Panc1 (cell line): Measurements from ENCODE around the gene CDK5RAP2. TPM values are rescaled to one million over a fixed set of nuclear protein-coding genes. Genes with fewer than 3 reads are reported as not detected.

ENCODE experiments used
- ATAC-seq: fragments of 200-7000 bp; cut with Tn5 transposase; 2 replicates; pipeline ENCODE4 v1.9.1; 2020; ENCODE audit warnings: mild to moderate bottlenecking, moderate library complexity
- BruUV-seq: library from RNA; stranded (reverse); fragments of 400-500 nt; replicated peaks from 2 replicates; lab custom pipeline; 2021; lab: Mats Ljungman, UMichigan
- CTCF ChIA-PET: fragments of 300-600 bp; sonication (Branson Sonifier 250); formaldehyde crosslinking; loops from one replicate; lab custom pipeline; 2022; ENCODE audit warnings: antibody characterized with exemption; lab: Charles Lee
- POLR2A ChIA-PET: fragments of 300-600 bp; sonication (Branson Sonifier 250); formaldehyde crosslinking; loops from one replicate; lab custom pipeline; 2022; ENCODE audit warnings: antibody characterized with exemption; lab: Charles Lee
- DNase-seq: peaks from one replicate; pipeline ENCODE4 v3.0.0-alpha.2; 2010; ENCODE audit warnings: low read depth, low spot score
- H3K27ac ChIP-seq: 2 replicates; pipeline ENCODE4 v1.5.1; 2011; ENCODE audit warnings: mild to moderate bottlenecking, low read length, inconsistent platforms
- H3K27me3 ChIP-seq: fragments of 200-500 bp; sonication (Bioruptor generic); 2 replicates; pipeline ENCODE4 v1.6.0; 2014; ENCODE audit warnings: low read length, inconsistent platforms; ENCODE audit not compliant: control insufficient read depth, insufficient read depth
- H3K36me3 ChIP-seq: fragments of 200-500 bp; sonication (Bioruptor generic); 2 replicates; pipeline ENCODE4 v1.5.1; 2014; ENCODE audit warnings: inconsistent platforms, mild to moderate bottlenecking, low read length, moderate library complexity; ENCODE audit not compliant: control insufficient read depth, insufficient read depth
- H3K4me1 ChIP-seq: 2 replicates; pipeline ENCODE4 v1.5.1; 2011; ENCODE audit warnings: inconsistent platforms, mild to moderate bottlenecking, low read length, moderate library complexity; ENCODE audit not compliant: control insufficient read depth, insufficient read depth
- H3K4me3 ChIP-seq, 2 experiments: 2 replicates each; pipeline ENCODE4 v1.5.1; 2011 to 2012; ENCODE audit warnings: low read depth in 2 of 2, low read length in 2 of 2, mild to moderate bottlenecking in 2 of 2, inconsistent platforms in 1 of 2, moderate library complexity in 1 of 2
- H3K9me3 ChIP-seq: fragments of 200-500 bp; sonication (Bioruptor generic); 2 replicates; pipeline ENCODE4 v1.5.1; 2014; ENCODE audit warnings: low read depth, mild to moderate bottlenecking, inconsistent platforms, low read length, moderate library complexity; ENCODE audit not compliant: control insufficient read depth, insufficient read depth
- CTCF ChIP-seq: fragments of 450-650 bp; IDR thresholded peaks from 2 replicates; pipeline ENCODE4 v1.5.1; 2017; ENCODE audit warnings: mild to moderate bottlenecking
- POLR2AphosphoS5 ChIP-seq: IDR thresholded peaks from 2 replicates; pipeline ENCODE4 v1.6.1; 2012; ENCODE audit warnings: mild to moderate bottlenecking, low read depth, low read length, moderate library complexity
- REST ChIP-seq, 2 experiments: IDR thresholded peaks; 2 replicates each; pipeline ENCODE4 v1.6.1; 2011 to 2012; ENCODE audit warnings: low read depth in 2 of 2, control low read depth in 1 of 2, low read length in 1 of 2, mild to moderate bottlenecking in 1 of 2, moderate library complexity in 1 of 2; ENCODE audit not compliant: insufficient read depth in 1 of 2
- SIN3A ChIP-seq: IDR thresholded peaks from 2 replicates; pipeline ENCODE4 v1.6.1; 2012; ENCODE audit warnings: low read depth, mild to moderate bottlenecking, low read length, moderate library complexity, borderline replicate concordance; ENCODE audit not compliant: insufficient read depth
- TCF7L2 ChIP-seq: IDR thresholded peaks from 2 replicates; pipeline ENCODE4 v1.6.1; 2011; ENCODE audit warnings: mild to moderate bottlenecking, low read depth, low read length, inconsistent platforms
- in situ Hi-C: cut with HindIII; loops from 2 replicates; pipeline ENCODE4 v1.10.0; 2016; ENCODE audit warnings: low sequenced_read_pairs, low pct_unique_long_range_greater_than_20kb
- intact Hi-C: fragments of 100-400 bp; cut with micrococcal nuclease; formaldehyde crosslinking; loops from one replicate; pipeline ENCODE4 v1.10.0; 2022; ENCODE audit not compliant: unreplicated experiment
- total RNA-seq: library from RNA; stranded (reverse); gene quantifications from one replicate; pipeline ENCODE4 v1.2.1, GENCODE V29; 2021; ENCODE audit not compliant: unreplicated experiment

The CDK5RAP2 gene
- total RNA-seq, 1 experiment from 2014 or later, result 47.7 TPM

GRCh38 chr9:120536949-120537640 lies 42.9 kb downstream of the CDK5RAP2 start:
- in situ Hi-C loops, result no loop called here
- DNase-seq (no peak), ATAC-seq (no peak)
- H3K27me3 ChIP-seq, result no peaks in the 10 kb centered on the region
- H3K9me3 ChIP-seq, result no peaks in the 10 kb centered on the region
- CTCF ChIA-PET, result no interaction called here
- TF ChIP-seq CTCF (no peak), TCF7L2 (no peak), SIN3A (no peak), REST (IDR thresholded peaks at IDR 0.05; ENCODE audit: insufficient read depth in 1 of 2, low read depth in 2 of 2, low read length in 1 of 2) (no peak), POLR2AphosphoS5 (no peak)
- POLR2A ChIA-PET, result no interaction called here
- intact Hi-C loops, result no loop called here
- no TSS peak for BruUV-seq
- H3K4me3 ChIP-seq, result no peak overlapping the region
- H3K36me3 ChIP-seq, result peaks cover 8% of the 10 kb centered on the region
- H3K27ac ChIP-seq, result no peak overlapping the region
- H3K4me1 ChIP-seq, result no peaks in the 10 kb centered on the region

- ATAC-seq (no peak), DNase-seq (no peak)
- TF ChIP-seq TCF7L2, result no peak
- TF ChIP-seq POLR2AphosphoS5, result no peak
- TF ChIP-seq CTCF, result no peak
- no peak for TF ChIP-seq REST (IDR thresholded peaks at IDR 0.05; ENCODE audit: insufficient read depth in 1 of 2, low read depth in 2 of 2, low read length in 1 of 2)
- TF ChIP-seq SIN3A, result no peak
- intact Hi-C loops (no loop called here), in situ Hi-C loops (no loop called here)
- H3K4me3 ChIP-seq, result no peak overlapping the region
- POLR2A ChIA-PET, result no interaction called here
- H3K9me3 ChIP-seq, result no peaks in the 10 kb centered on the region
- CTCF ChIA-PET, result no interaction called here
- H3K4me1 ChIP-seq, result no peaks in the 10 kb centered on the region
- no peak overlapping the region for H3K27ac ChIP-seq
- peaks cover 8% of the 10 kb centered on the region for H3K36me3 ChIP-seq
- H3K27me3 ChIP-seq, result no peaks in the 10 kb centered on the region
- no TSS peak for BruUV-seq
Measured at GRCh38 chr9:120536094-120536493, 43.9 kb downstream of the CDK5RAP2 start.
